Common myeloid progenitor, CD34-positive (primary cell): Measurements from ENCODE around the gene HSBP1.

ENCODE experiments used
- CTCF ChIA-PET: fragments of 350-600 bp; sonication (Branson Sonifier 250); formaldehyde crosslinking; loops from one replicate; lab custom pipeline; 2021; ENCODE audit warnings: antibody characterized with exemption; lab: Charles Lee
- POLR2A ChIA-PET: fragments of 350-600 bp; sonication (Branson Sonifier 250); formaldehyde crosslinking; loops from one replicate; lab custom pipeline; 2021; ENCODE audit warnings: antibody characterized with exemption; lab: Charles Lee
- DNase-seq, 3 donors: peaks; one replicate each; pipeline versions ENCODE4 v3.0.0 to v3.0.0-alpha.2; 2013
- H3K27ac ChIP-seq, 2 experiments: 1 replicate in 1 of 2; 2 replicates in 1 of 2; pipeline ENCODE4 v1.7.0; 2013; ENCODE audit warnings: inconsistent platforms in 2 of 2, low read length in 2 of 2, mild to moderate bottlenecking in 2 of 2, low read depth in 1 of 2, moderate library complexity in 1 of 2; ENCODE audit not compliant: severe bottlenecking in 2 of 2, insufficient read depth in 1 of 2, poor library complexity in 1 of 2
- H3K27me3 ChIP-seq, 5 experiments: replicated peaks in 2 of 5; 1 replicate in 3 of 5; 2 replicates in 2 of 5; pipeline versions ENCODE4 v1.6.1 to v1.7.0; 2013; ENCODE audit warnings: low read length in 4 of 5, mild to moderate bottlenecking in 2 of 5, moderate library complexity in 2 of 5, inconsistent platforms in 1 of 5; ENCODE audit not compliant: insufficient read depth in 5 of 5, control insufficient read depth in 4 of 5
- H3K36me3 ChIP-seq, 4 experiments: 1 replicate in 2 of 4; 2 replicates in 2 of 4; pipeline versions ENCODE4 v1.6.1 to v1.7.0; 2013; ENCODE audit warnings: low read length in 3 of 4, control low read depth in 1 of 4, mild to moderate bottlenecking in 1 of 4; ENCODE audit not compliant: control insufficient read depth in 4 of 4, insufficient read depth in 4 of 4
- H3K4me1 ChIP-seq, 4 experiments: 1 replicate in 3 of 4; 2 replicates in 1 of 4; pipeline versions ENCODE4 v1.6.1 to v1.7.1; 2013; ENCODE audit warnings: low read length in 3 of 4, mild to moderate bottlenecking in 3 of 4, control low read depth in 1 of 4, inconsistent platforms in 1 of 4, moderate library complexity in 1 of 4; ENCODE audit not compliant: control insufficient read depth in 4 of 4, insufficient read depth in 4 of 4; ENCODE audit errors: control extremely low read depth in 1 of 4
- H3K4me3 ChIP-seq, 7 experiments: 1 replicate in 4 of 7; 2 replicates in 3 of 7; pipeline versions ENCODE4 v1.5.1 to v1.7.0; 2013; ENCODE audit warnings: mild to moderate bottlenecking in 7 of 7, low read length in 6 of 7, moderate library complexity in 6 of 7, inconsistent platforms in 2 of 7, low read depth in 2 of 7, control low read depth in 1 of 7; ENCODE audit not compliant: insufficient read depth in 4 of 7, control insufficient read depth in 1 of 7; ENCODE audit errors: extremely low read depth in 1 of 7
- H3K9me3 ChIP-seq, 5 experiments: 1 replicate in 4 of 5; 2 replicates in 1 of 5; pipeline versions ENCODE4 v1.6.1 to v1.7.1; 2013; ENCODE audit warnings: low read length in 4 of 5, mild to moderate bottlenecking in 2 of 5, inconsistent platforms in 1 of 5, low read depth in 1 of 5, moderate library complexity in 1 of 5; ENCODE audit not compliant: control insufficient read depth in 4 of 5, insufficient read depth in 2 of 5; ENCODE audit errors: control extremely low read depth in 1 of 5
- WGBS: methylation state at CpG from one replicate; pipeline ENCODE4 v1.1.5; 2013; ENCODE audit not compliant: insufficient coverage; 5-methylcytosine and 5-hydroxymethylcytosine counted together

The HSBP1 gene

GRCh38 chr16:83772806-83773205, 35.0 kb upstream of the HSBP1 start:
- DNase-seq, result no peak
- no peak overlapping the region for H3K4me3 ChIP-seq
- CTCF ChIA-PET, result no interaction called here
- H3K27me3 ChIP-seq, result peaks cover 0 to 3% (median 0%) of the 10 kb centered on the region in 5 experiments
- peaks cover 2 to 33% (median 22%) of the 10 kb centered on the region in 4 experiments for H3K4me1 ChIP-seq
- POLR2A ChIA-PET, result no interaction called here
- WGBS, result no CpG with 5 or more reads among the region's 1 CpG
- H3K27ac ChIP-seq, result no peak overlapping the region
- H3K9me3 ChIP-seq, result no peaks in the 10 kb centered on the region
- H3K36me3 ChIP-seq, result no peaks in the 10 kb centered on the region

- H3K4me3 ChIP-seq, result no peak overlapping the region
- H3K9me3 ChIP-seq, result no peaks in the 10 kb centered on the region
- ChIA-PET CTCF (interaction anchor here (0.7 to 1.0 kb wide), 2 partner anchors 8 to 53 kb away, joined by 3 read pairs; no protein-coding TSS in a partner anchor), POLR2A (interaction anchor here (0.7 kb wide), 1 partner anchor 30 kb away, joined by 3 read pairs; no protein-coding TSS in a partner anchor)
- no peak overlapping the region for H3K27ac ChIP-seq
- no peaks in the 10 kb centered on the region for H3K36me3 ChIP-seq
- WGBS, result 95% methylated on average over 3 of the region's 4 CpGs
- peaks cover 0 to 3% (median 0%) of the 10 kb centered on the region in 5 experiments for H3K27me3 ChIP-seq
- no peak for DNase-seq
- peaks cover 2 to 27% (median 19%) of the 10 kb centered on the region in 4 experiments for H3K4me1 ChIP-seq
Observed at GRCh38 chr16:83774066-83774465, 33.7 kb upstream of the HSBP1 start.

GRCh38 chr16:83776944-83777343, 30.8 kb upstream of the HSBP1 start:
- Histone ChIP-seq H3K4me1 (peaks cover 0 to 8% (median 2%) of the 10 kb centered on the region in 4 experiments), H3K9me3 (no peaks in the 10 kb centered on the region), H3K36me3 (no peaks in the 10 kb centered on the region), H3K27me3 (peaks cover 0 to 3% (median 0%) of the 10 kb centered on the region in 5 experiments), H3K4me3 (no peak overlapping the region), H3K27ac (no peak overlapping the region)
- POLR2A ChIA-PET, result no interaction called here
- CTCF ChIA-PET, result no interaction called here
- WGBS, result 97% methylated on average over 9 of the region's 9 CpGs
- no peak for DNase-seq

- Histone ChIP-seq H3K27me3 (peaks cover 0 to 3% (median 0%) of the 10 kb centered on the region in 5 experiments), H3K36me3 (no peaks in the 10 kb centered on the region), H3K4me1 (peaks cover 0 to 5% (median 0%) of the 10 kb centered on the region in 4 experiments), H3K9me3 (no peaks in the 10 kb centered on the region), H3K27ac (no peak overlapping the region), H3K4me3 (no peak overlapping the region)
- no peak for DNase-seq
- 0% methylated on average over 2 of the region's 6 CpGs for WGBS
- POLR2A ChIA-PET, result no interaction called here
- CTCF ChIA-PET, result no interaction called here
Observed at GRCh38 chr16:83779886-83780285, 27.9 kb upstream of the HSBP1 start.

- 74% methylated on average over 2 of the region's 2 CpGs for WGBS
- CTCF ChIA-PET, result no interaction called here
- H3K27me3 ChIP-seq, result peaks cover 0 to 2% (median 0%) of the 10 kb centered on the region in 5 experiments
Observed at GRCh38 chr16:83785455-83785854, 22.3 kb upstream of the HSBP1 start.

GRCh38 chr16:83789642-83790401, 18.0 kb upstream of the HSBP1 start:
- no CpG with 5 or more reads among the region's 8 CpGs for WGBS
- Histone ChIP-seq H3K9me3 (peaks cover 0 to 3% (median 0%) of the 10 kb centered on the region in 5 experiments), H3K36me3 (no peaks in the 10 kb centered on the region), H3K4me3 (no peak overlapping the region), H3K27ac (no peak overlapping the region), H3K27me3 (no peaks in the 10 kb centered on the region), H3K4me1 (peaks cover 0 to 4% (median 2%) of the 10 kb centered on the region in 4 experiments)
- DNase-seq, result no peak
- ChIA-PET CTCF (interaction anchor here (1.4 kb wide), 1 partner anchor 24 kb away, joined by 4 read pairs; no protein-coding TSS in a partner anchor), POLR2A (no interaction called here)

More at GRCh38 chr16:83785455-83785854, 22.3 kb upstream of the HSBP1 start:
- Histone ChIP-seq H3K36me3 (no peaks in the 10 kb centered on the region), H3K9me3 (no peaks in the 10 kb centered on the region), H3K27ac (no peak overlapping the region), H3K4me3 (no peak overlapping the region), H3K4me1 (no peaks in the 10 kb centered on the region)
- peak in 2 of 3 donors; percentile 28 to 60 for DNase-seq
- POLR2A ChIA-PET, result no interaction called here

GRCh38 chr16:83791916-83792315, 15.9 kb upstream of the HSBP1 start:
- no peak overlapping the region for H3K4me3 ChIP-seq
- H3K4me1 ChIP-seq, result peaks cover 0 to 11% (median 5%) of the 10 kb centered on the region in 4 experiments
- ChIA-PET CTCF (no interaction called here), POLR2A (no interaction called here)
- H3K27me3 ChIP-seq, result peaks cover 0 to 2% (median 0%) of the 10 kb centered on the region in 5 experiments
- no peak overlapping the region for H3K27ac ChIP-seq
- DNase-seq, result no peak
- 99% methylated on average over 10 of the region's 10 CpGs for WGBS
- no peaks in the 10 kb centered on the region for H3K36me3 ChIP-seq
- H3K9me3 ChIP-seq, result peaks cover 0 to 3% (median 0%) of the 10 kb centered on the region in 5 experiments
